RKO (cell line): ENCODE results near the gene CCDC106.

Experiments used
- DNase-seq: peaks from one replicate; pipeline ENCODE4 v3.0.0-alpha.2; 2016; ENCODE audit warnings: low spot score

CCDC106 gene

DNA sequence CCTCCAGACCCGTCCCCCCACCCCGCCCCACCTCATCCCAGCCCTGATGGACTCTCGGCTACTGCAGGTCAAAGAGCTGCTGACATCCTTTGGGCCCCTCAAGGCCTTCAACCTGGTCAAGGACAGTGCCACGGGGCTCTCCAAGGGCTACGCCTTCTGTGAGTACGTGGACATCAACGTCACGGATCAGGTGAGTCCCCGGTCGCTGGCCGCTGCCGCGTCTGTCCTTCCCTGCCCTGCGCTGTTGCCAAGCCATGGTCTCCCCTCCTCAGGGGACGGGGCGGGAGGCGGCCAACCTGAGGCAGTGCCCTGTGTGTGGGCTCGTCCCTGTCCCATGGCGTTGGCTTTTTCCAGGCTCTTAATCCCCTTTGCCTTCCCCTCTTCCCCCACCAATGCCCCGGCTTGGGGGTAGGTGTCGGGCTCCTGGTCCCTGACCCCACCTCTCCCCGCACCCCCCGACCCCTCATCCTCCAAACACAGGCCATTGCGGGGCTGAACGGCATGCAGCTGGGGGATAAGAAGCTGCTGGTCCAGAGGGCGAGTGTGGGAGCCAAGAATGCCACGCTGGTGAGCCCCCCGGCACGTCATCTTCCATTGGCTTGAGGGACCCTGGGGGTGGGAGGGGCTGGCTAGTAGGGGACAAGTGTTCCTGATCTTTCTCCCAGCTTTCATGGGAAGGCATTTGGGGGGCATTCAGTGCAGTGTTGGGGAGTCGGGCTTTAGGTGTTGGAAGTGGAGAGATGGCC, 20.8 kb downstream of the CCDC106 start:
- DNase-seq = no peak

DNA sequence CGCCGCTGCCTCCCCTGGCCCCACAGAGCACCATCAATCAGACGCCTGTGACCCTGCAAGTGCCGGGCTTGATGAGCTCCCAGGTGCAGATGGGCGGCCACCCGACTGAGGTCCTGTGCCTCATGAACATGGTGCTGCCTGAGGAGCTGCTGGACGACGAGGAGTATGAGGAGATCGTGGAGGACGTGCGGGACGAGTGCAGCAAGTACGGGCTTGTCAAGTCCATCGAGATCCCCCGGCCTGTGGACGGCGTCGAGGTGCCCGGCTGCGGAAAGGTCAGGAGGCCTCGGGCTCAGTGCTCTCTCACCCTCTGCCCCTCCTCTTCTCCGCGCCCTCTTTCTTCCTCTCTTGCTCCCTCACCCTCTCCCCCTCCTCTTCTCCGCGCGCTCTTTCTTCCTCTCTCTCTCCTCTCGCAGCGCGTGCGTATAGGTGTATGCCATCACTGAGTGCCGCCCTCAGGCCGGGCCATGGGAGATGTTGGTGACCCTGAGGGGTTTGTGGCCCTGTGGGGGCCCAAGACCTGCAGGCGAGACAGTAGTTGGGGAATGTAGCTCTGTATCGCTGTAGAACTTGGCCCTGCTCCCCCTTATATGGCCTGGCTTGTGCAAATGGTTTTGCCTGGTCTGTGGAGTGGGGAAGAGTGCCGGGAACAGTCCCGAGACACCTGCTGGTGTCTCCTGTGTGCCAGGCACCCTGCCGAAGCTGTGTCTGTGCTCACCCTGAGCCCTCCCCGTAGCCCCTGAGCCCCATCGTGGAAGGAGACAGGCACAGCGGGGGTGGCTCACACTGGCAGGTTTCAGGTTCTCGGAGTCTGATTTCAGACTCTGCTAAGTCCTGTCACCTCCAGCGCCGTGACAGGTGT, 21.6 kb downstream of the CCDC106 start:
- no peak for DNase-seq

- DNase-seq = no peak
Observed at GRCh38 chr19:55670280-55671053, 22.5 kb downstream of the CCDC106 start.

- no peak for DNase-seq
Observed at GRCh38 chr19:55671054-55671378, 23.0 kb downstream of the CCDC106 start.

- DNase-seq = no peak
Observed at GRCh38 chr19:55672418-55672817, 24.4 kb downstream of the CCDC106 start.

DNA sequence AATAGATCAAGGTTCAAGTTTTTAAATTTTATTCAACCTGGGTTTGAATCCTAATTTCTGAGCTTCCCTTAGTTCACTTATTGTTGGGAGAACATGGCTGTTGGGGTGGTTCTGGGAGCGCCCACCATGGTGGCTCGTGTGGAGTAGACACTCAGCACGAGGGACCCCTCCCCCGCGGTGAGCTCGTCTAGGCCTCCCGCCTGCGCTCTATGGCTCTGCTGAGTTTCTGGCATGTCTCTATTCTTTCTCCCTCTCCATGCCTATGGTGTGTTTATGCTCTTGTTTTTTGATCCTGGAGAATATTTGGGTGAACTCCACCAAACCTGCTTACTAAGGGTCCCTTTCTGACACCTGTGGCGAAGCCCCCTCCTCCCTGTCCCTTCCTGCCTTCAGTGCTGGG, 25.5 kb downstream of the CCDC106 start:
- no peak for DNase-seq

GRCh38 chr19:55673889-55674288, 25.9 kb downstream of the CCDC106 start:
- no peak for DNase-seq

DNA sequence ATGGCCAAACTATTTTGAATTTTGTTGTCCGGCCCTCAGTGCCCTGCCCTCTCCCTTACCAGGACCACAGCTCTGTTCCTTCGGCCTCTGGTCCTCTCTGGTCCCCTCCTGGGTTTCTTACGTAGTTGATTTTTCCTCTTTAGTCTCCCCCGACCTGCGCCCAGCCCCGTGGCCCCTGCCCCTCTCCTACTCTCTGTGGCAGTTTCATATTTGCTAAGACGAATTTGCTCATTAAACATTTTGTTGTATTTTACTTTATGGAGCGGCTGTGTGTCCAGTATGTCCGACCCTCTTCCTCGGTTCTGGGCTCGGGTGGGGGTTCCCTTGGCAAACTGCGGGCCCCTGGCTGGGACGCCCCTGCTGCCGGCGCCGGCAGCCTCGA, 26.4 kb downstream of the CCDC106 start:
- no peak for DNase-seq

DNA sequence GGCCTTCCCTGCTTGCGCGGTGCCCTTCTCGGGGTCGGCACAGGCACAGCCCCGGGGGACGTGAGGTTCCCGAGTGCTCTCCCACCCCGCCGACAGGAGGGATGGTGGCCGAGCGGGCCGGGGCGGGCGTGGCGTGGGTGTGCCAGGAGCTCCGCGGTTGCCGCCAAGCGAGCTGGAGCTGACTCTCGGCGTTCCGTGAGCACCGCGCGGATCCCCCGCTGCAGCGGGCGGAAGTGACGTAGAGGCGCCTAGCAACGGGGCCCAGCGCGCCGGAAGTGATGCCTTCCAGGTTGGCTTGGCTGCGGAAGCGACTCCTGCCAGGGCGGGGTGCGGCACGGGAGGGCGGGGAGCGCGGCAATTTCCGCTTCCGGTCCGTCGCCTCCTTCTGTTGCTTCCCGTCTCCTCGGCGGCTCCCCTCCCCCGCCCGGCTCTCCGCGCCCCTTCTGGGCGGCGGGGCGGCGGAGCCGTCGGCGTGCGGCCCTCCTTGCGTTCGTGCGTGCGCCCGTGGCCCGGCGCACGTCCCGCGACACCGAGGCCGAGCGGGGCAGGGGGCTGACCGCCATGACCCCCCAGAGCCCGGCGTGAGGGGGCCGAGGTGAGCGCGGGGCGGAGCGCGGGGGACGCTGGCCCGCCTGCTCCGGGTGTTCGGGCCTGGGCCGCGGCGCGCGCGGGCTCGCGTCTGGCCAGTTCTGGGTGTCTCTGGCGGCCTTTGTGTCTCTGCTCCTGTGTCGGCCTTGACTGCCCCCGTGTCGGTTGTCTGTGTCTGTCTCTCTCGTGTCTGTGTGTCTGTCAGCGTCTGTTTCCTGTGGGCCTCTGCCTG, 27.0 kb downstream of the CCDC106 start, which contains the start of gene EPN1:
TSS of gene EPN1 (plus strand) at position 386 of the 820 bp plus-strand sequence. CDS start 3,402 bp downstream, outside the sequence.
- peak; percentile 97 for DNase-seq

DNA sequence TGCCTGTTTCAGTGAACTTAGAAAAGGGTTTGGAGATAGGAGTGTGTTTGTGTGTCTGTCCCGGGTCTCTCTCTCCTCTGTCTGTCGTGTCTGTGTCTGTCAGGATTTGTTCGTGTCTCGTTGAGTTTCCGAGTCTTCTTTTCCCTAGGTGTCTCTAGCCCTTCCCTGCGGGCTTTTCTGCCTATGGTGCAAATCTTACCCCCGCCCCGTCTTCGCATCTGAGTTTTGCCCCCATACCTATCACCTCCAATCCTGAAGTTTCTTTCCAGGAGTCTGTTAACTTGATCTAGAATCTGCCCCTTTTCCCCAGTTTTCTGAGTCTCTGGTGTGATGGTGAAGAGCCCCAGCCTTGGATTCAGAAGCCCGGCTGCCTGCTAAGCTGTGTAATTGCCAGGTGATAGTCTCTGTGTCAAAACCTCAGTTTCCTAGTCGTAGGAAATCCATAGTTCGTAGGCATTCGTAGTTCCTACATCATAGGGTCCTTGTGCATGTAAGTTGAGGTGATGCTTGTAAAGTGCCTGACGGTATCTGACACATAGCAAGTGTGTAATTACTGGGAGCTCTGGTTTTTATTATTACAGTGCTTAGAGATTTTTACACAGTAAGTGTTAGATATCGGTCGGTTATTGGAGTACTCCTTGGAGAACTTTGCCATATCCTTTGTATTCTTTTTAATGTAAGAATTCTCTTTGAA, 27.8 kb downstream of the CCDC106 start:
- peak; percentile 67 for DNase-seq

DNA sequence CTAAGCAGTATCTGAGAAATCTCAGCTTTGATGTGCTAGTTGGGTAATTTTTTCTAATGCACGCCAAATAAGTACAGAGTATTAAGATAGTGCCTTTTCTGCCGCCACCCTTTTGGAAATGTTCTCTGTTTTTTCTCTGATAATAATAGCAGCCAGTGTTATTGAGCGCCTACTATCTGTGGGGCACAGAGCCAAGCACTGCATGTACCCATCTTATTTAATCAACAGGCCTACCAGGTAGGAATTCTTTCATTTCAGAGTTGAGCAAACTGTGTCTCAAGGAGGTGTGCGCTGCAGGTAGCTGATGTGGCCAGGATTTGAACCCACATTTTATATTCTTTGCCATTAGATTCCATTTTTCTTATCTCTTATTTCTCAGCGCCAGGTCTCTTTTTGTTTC, 28.4 kb downstream of the CCDC106 start:
- peak; percentile 68 for DNase-seq

- DNase-seq = no peak
Observed at GRCh38 chr19:55676889-55677505, 29.0 kb downstream of the CCDC106 start.

- no peak for DNase-seq
Observed at GRCh38 chr19:55677572-55678028, 29.6 kb downstream of the CCDC106 start.

GRCh38 chr19:55678121-55678671, 30.2 kb downstream of the CCDC106 start:
- no peak for DNase-seq

DNA sequence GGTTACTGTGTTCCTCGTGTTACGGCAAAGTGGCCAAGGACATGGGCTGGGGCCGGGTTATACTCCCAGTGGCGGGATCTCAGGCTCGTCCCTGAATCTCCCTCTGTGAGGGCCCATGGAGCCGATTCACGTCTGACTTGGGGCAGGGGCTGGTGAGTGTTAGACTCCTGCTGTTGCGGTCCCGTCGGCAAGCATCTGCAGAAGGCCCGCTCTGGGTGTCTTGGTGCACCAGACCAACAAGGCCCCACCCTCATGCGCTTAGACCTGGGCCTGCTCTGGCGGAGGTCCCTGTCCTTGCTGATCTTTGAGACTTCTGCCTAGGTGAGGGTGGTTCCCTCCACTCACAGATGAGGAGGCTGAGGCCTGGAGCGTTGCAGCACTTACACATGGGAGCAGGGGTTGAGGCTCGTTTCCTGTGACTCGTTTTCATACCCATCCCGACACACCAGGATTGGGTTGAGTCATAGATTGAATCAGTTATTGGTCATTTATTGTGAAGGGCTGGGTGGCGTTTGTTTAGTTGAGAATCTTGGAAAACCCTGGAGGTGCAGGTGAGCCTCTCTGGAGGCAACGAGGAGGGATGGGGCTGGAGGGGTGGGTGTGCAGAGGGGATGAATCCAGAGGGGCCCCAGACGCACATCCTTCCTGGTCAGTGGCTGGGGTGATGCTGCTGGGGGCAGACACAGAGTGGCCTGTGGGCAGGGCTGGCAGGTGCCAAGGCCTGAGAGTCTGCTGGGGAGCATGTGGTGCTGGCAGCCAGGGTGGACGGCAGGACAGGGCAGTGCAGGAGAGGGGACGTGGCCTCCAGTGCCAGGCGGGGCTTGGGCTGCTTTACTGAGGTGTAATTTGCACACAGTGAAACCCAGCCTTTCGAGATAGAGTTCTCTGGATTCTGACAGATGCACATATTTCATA, 31.6 kb downstream of the CCDC106 start:
- peak; percentile 83 for DNase-seq

DNA sequence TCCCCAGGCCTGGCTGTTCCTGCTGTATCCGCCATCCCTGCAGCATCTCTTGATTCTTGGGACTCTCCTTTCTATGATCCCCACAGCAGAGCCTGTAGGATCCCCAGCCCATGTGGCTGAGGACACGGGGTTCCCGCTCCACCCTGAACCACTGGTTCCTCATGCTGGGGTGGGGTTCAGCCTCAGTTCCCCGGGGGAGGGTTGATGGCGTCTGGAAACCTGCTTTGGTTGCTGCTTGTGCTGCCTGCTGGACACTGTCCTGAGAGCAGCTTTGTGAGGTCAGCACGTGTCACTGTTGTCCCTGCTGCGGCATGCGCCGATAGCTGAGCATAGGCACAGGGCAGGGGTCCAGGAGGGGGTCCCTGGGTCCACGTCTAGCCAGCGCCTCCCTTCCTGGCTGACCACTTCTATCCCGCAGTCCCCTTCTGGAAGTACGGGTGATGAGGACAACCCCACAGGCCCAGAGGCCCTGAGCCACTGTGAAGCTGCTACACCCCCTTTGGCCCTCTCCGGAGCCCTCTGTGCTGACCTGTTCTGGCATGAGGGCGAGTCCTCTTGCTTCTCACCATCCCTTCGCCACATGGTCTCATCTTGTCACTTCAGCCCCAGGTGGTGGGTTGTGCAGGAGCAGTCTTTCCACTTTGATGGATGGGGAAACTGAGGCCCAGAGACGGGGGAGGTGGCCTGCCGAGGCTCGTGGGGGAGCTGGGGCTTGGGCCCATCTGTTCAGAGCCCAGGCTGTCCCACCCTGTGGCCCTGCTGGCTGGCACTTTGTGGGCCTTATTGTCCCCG, 32.5 kb downstream of the CCDC106 start:
- DNase-seq = no peak

GRCh38 chr19:55681131-55682092, 33.4 kb downstream of the CCDC106 start:
- no peak for DNase-seq
